ENCODE data around the gene STMND1.

Gene STMND1

DNA sequence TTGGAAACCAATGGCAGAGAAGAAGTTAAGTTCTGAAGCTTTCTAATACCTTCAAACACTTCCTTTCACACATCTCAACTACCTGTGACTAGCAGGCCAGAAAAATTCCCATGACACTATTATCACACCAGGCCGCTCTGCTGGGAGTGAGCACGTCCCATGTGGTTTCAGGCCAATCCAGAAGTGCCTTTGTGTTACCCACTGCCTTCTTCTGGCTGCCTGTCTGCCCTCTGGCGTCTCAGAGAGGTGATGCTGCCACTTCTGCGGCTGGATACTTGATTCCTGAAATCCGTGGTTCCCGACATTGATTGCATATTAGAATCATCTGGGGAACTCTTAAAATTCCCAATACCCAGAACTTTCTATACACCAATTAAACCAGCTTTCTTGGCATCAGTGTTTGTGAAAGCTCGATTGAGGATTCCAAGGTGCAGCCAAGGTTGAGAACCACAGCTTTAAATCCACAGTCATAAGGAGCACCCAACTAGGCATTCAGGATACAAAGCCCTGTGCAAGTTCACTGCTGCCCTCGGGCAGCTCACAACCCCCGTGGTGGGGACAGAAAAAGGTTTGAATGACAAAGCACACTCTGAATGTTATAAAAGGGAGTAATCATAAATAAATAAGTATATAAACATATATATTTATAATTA, 65.6 kb downstream of the STMND1 start:
- peak; percentile 0 for DNase-seq

DNA sequence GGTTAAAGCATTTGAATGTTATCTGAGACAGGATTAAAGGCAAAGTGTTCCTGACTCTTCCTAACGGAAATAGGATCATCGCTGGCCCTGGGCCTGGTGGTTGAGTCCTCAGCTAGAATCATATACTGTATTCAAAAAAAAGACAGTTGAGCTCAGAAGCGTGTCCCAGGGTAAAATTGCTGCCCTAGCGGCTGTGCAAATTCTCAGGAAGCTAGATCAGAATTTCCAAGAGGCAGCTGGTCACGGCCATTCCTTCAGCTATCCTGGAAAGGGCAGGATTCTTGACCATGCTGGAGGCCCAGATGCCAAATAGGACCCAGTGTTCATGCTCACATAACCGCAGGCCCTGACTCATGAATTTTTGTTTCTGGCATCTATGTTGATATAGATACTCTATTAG, 67.4 kb downstream of the STMND1 start:
- DNase-seq = no peak

DNA sequence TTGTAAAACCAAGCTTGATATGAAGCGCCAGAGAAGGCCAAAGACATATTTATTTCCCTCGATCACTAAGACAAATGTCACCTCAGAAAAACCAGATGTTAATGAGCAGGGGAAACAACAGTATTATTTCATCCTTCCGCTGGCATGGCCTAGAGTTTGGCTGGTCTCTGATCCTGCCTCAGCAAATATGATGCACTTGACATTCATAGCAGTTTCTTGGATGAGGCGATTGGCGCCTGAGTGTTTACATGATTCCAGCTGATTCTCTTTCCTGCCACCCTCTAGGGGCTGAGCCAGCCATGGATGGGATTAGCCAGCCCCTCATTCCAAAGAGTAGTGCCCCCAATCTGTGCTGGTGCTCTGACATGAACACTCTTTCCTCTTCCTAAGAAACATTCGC, 67.9 kb downstream of the STMND1 start:
- no peak for DNase-seq

DNA sequence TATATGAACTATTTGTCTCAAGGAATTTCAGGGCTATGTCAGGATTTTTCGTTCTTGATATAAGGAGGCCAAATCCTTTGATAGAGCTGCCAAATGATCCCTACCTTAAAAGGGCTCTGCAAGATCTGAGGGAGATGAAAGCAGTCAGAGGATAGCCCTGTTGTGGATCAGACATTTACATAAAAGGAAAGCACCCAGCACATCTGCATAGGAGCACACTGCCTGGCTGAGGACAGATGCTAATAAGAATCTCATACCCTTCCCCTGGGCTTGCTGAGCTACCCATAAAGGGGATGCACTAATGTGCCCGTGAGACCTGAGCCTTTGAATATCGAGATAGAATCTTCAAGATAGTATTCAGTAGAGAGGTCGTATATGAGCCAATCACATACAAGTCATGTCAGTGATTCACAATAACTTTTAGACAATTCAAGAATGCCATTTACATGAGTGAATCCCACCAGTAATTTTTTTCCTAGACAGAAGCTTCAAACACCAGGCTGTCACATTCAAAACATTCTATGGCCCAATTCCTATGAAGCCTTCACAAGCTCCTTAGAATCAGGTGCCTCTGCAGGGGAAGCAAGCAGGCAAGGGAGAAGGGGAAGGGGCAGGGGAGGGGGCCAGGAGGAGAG, 71.1 kb downstream of the STMND1 start:
- no peak for DNase-seq

DNA sequence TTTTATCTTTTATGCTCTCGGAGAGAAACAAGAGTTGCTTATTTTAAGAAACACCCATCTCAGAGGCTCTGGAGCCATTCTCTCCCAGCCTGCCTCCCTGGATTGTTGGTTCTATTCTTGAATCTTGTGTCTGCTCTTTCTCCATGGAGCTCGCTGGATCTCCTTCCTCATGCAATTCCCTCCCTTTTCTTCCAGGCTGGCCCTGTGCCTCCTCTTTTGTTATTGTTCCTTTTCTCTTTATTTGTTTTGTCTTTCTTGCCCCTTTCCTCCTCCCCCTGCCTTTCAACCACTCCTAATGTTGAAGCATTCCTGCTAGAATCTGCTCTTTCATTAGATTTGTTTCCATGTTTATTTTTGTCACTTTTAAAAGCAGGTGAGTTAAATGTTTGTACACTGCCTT, 76.5 kb downstream of the STMND1 start:
- DNase-seq = no peak

DNA sequence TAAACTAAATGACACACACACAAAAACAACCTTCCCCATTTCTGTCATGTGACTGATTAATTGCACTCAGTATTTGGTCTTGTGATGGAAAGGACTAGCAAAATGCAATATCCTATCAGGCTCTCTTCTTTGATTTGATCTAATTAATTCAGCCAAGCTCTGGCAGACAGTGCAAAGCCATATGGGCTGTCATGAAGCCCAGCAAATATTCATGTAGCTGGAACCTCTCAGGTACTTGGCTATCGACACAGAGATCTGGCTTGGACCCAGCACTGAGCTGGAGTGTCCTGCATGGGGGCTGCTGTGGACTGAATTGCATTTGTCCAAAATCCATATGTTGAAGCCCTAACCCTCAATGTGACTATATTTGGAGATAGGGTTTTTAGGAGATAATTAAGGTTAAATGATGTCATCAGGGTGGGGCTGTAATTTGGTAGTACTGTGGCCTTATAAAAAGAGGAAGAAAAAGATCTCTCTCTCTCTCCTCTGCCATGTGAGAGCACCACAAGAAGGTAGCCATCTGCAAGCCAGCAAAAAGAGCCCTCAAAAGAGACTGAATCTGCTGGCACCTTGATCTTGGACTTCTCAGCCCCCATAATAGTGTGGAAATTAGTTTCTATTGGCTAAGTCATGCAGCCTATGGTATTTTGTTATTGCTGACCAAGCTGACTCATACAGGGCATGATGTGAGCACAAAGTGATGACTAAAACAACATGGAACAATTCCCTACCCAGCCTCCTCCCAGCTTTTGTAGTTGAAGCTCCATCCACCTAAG, 77.1 kb downstream of the STMND1 start:
- peak; percentile 44 for DNase-seq

DNA sequence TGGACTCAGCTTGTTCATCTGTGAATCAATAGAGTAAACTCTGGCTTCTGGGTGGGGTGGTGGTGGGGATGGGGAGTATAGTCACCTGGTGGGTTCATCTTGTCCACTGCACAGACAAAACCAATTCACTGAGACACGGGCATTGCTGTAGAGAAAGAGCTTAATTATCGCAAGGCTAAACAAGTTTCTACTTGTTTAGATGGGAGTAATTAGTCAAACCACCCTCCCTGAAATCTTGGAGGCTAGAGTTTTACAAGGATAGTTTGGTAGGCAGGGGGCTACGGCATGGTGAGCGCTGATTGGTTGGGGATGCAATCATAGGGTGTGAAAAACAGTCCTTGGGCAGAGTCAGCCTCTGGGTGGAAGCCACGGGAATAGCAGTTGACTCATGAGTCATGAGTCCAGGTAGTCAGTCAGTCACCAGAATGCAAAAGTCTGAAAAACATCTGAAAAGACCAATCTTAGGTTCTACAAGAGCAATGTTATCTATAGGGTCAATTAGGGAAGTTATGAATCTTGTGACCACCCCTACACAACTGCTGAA, 77.8 kb downstream of the STMND1 start:
- DNase-seq = no peak

All from inflammatory macrophage treated with lipopolysaccharide for 4 hours (primary cell).